HUES6 (cell line): ENCODE results near the gene RIPOR1.

Experiments
- H3K27ac ChIP-seq: 2 replicates; pipeline ENCODE4 v1.7.0; 2013; ENCODE audit warnings: low read depth, mild to moderate bottlenecking, low read length, inconsistent platforms
- H3K27me3 ChIP-seq: 2 replicates; pipeline ENCODE4 v1.6.1; 2013; ENCODE audit warnings: low read length; ENCODE audit not compliant: control insufficient read depth, insufficient read depth
- H3K36me3 ChIP-seq: 2 replicates; pipeline ENCODE4 v1.6.1; 2013; ENCODE audit warnings: low read length; ENCODE audit not compliant: control insufficient read depth, insufficient read depth
- H3K4me1 ChIP-seq: 2 replicates; pipeline ENCODE4 v1.6.1; 2013; ENCODE audit warnings: low read length; ENCODE audit not compliant: control insufficient read depth, insufficient read depth
- H3K4me3 ChIP-seq: 2 replicates; pipeline ENCODE4 v1.5.1; 2013; ENCODE audit warnings: low read depth, low read length
- H3K9ac ChIP-seq: one replicate; pipeline ENCODE4 v1.6.1; 2013; ENCODE audit warnings: mild to moderate bottlenecking, low read length
- H3K9me3 ChIP-seq: 2 replicates; pipeline ENCODE4 v1.6.1; 2013; ENCODE audit warnings: low read depth, low read length; ENCODE audit not compliant: control insufficient read depth, insufficient read depth

Gene RIPOR1

GRCh38 chr16:67594956-67595355 is 66.3 kb downstream of the RIPOR1 start:
- Histone ChIP-seq H3K4me3 (peak overlapping the region; percentile 8; the same call in 1 of the 2 replicates), H3K9ac (peak overlapping the region; percentile 31), H3K36me3 (no peaks in the 10 kb centered on the region), H3K9me3 (no peaks in the 10 kb centered on the region), H3K27ac (peak overlapping the region; percentile 65), H3K27me3 (no peaks in the 10 kb centered on the region), H3K4me1 (peaks cover 38% of the 10 kb centered on the region)
